ENCODE measurements around the gene AIM2. TPM values are rescaled to one million over a fixed set of nuclear protein-coding genes. Genes with fewer than 3 reads are reported as not detected.

The AIM2 gene, protein sequence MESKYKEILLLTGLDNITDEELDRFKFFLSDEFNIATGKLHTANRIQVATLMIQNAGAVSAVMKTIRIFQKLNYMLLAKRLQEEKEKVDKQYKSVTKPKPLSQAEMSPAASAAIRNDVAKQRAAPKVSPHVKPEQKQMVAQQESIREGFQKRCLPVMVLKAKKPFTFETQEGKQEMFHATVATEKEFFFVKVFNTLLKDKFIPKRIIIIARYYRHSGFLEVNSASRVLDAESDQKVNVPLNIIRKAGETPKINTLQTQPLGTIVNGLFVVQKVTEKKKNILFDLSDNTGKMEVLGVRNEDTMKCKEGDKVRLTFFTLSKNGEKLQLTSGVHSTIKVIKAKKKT
- polyA plus RNA-seq (0.09 to 0.33 TPM (median 0.17 TPM) in 3 replicates), polyA minus RNA-seq (0.26 to 0.35 TPM in 2 of 3 replicates, not detected in the other)
- not detected for polyA plus RNA-seq (2011; ENCODE audit: low read depth)
- 0.19 and 0.30 TPM in 2 replicates for polyA plus RNA-seq (2011; cell fraction: cytosol; rRNA removed)
- polyA plus RNA-seq (2011; cell fraction: nucleus; rRNA removed): 0.19 and 0.24 TPM in 2 replicates
- polyA plus RNA-seq (2012; ENCODE audit: low replicate concordance): 0.16 TPM in 1 of 2 replicates, not detected in the other
- polyA minus RNA-seq (2011; cell fraction: cytosol; rRNA and poly(A)+ RNA removed): not detected
- not detected in 2 replicates for polyA minus RNA-seq (2011; cell fraction: nucleus; rRNA and poly(A)+ RNA removed)

- Histone ChIP-seq H3K27ac (ENCODE audit: control insufficient read depth, insufficient read depth, low read length) (no peak within 1 kb of the TSS), H3K9me1 (ENCODE audit: control insufficient read depth, extremely low read depth, insufficient read depth, low read length) (no peaks in the 10 kb centered on the region), H3K4me1 (ENCODE audit: control insufficient read depth, extremely low read depth, insufficient read depth, low read length) (no peaks in the 10 kb centered on the region), H3K27me3 (ENCODE audit: control insufficient read depth, extremely low read depth, insufficient read depth, low read length) (no peaks in the 10 kb centered on the region), H3K79me2 (ENCODE audit: control insufficient read depth, insufficient read depth, low read length) (no peaks in the 10 kb centered on the region), H3K4me3 (ENCODE audit: control insufficient read depth in 2 of 3, extremely low read depth in 1 of 3, insufficient read depth in 2 of 3, low read depth in 1 of 3, low read length in 3 of 3) (no peak within 1 kb of the TSS), H3K9ac (ENCODE audit: control insufficient read depth, extremely low read depth, insufficient read depth, low read length) (no peak within 1 kb of the TSS), H2AFZ (ENCODE audit: control insufficient read depth, low read length) (no peak within 1 kb of the TSS), H4K20me1 (ENCODE audit: control insufficient read depth, extremely low read depth, insufficient read depth, low read length) (no peaks in the 10 kb centered on the region), H3K4me2 (ENCODE audit: control insufficient read depth, extremely low read depth, insufficient read depth, low read depth, low read length) (no peak within 1 kb of the TSS), H3K9me3 (ENCODE audit: control insufficient read depth, low read depth, low read length) (no peaks in the 10 kb centered on the region), H3K36me3 (ENCODE audit: control insufficient read depth in 2 of 2, extremely low read depth in 1 of 2, insufficient read depth in 2 of 2, low read length in 2 of 2) (no peaks in the 10 kb centered on the region)
- dilution Hi-C loops (cut with MboI; ENCODE audit: extremely low pct_ligation_motif_present, low sequenced_read_pairs): no loop called here
- TF ChIP-seq, protein P1, sequence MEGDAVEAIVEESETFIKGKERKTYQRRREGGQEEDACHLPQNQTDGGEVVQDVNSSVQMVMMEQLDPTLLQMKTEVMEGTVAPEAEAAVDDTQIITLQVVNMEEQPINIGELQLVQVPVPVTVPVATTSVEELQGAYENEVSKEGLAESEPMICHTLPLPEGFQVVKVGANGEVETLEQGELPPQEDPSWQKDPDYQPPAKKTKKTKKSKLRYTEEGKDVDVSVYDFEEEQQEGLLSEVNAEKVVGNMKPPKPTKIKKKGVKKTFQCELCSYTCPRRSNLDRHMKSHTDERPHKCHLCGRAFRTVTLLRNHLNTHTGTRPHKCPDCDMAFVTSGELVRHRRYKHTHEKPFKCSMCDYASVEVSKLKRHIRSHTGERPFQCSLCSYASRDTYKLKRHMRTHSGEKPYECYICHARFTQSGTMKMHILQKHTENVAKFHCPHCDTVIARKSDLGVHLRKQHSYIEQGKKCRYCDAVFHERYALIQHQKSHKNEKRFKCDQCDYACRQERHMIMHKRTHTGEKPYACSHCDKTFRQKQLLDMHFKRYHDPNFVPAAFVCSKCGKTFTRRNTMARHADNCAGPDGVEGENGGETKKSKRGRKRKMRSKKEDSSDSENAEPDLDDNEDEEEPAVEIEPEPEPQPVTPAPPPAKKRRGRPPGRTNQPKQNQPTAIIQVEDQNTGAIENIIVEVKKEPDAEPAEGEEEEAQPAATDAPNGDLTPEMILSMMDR (optimal IDR thresholded peaks at IDR 0.05 in 1 of 3, IDR thresholded peaks at IDR 0.05 in 1 of 3, conservative IDR thresholded peaks at IDR 0.05 in 1 of 3; ENCODE audit: extremely low read depth in 1 of 3, insufficient read depth in 2 of 3, low read length in 3 of 3): no peak
- no peak for TF ChIP-seq EZH2 (IDR thresholded peaks at IDR 0.05; ENCODE audit: low read length)
- DNase-seq (ENCODE audit: low read depth, low spot score) (no peak), FAIRE-seq (no peak)
Measured at GRCh38 chr1:159076438-159077119, at the start of gene AIM2. Gene AIM2 (minus strand): TSS chr1:159076766. CDS start chr1:159073499, 3,267 bp downstream.

DNA sequence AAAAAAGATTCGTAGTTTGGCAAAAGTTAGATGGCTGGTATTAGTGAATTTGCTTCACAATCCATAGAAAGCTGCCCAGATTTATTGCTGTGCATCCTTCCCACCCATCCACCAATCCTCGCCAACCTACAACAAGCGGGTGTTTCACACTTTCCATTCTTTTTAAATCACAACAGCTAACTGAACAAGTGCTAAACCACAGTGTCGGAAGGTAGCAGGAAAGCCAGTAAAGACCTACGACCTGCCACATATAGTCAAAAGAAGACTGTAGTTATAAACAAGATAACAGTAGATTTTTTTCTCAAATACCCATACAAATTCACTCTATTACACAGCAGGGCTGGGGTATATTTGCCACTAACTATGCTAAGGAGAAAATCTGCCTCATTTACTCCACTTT, 47.0 kb upstream of the AIM2 start:
- H3K4me2 ChIP-seq (ENCODE audit: control insufficient read depth, extremely low read depth, insufficient read depth, low read depth, low read length): no peak overlapping the region
- FAIRE-seq (no peak), DNase-seq (ENCODE audit: low read depth, low spot score) (no peak)
- no peak overlapping the region for H3K4me3 ChIP-seq (ENCODE audit: control insufficient read depth in 2 of 3, extremely low read depth in 1 of 3, insufficient read depth in 2 of 3, low read depth in 1 of 3, low read length in 3 of 3)
- no peaks in the 10 kb centered on the region for H3K4me1 ChIP-seq (ENCODE audit: control insufficient read depth, extremely low read depth, insufficient read depth, low read length)
- H3K9ac ChIP-seq (ENCODE audit: control insufficient read depth, extremely low read depth, insufficient read depth, low read length): no peak overlapping the region
- no peaks in the 10 kb centered on the region for H3K9me1 ChIP-seq (ENCODE audit: control insufficient read depth, extremely low read depth, insufficient read depth, low read length)
- no peaks in the 10 kb centered on the region for H3K9me3 ChIP-seq (ENCODE audit: control insufficient read depth, low read depth, low read length)
- TF ChIP-seq, protein P1 (optimal IDR thresholded peaks at IDR 0.05 in 1 of 3, IDR thresholded peaks at IDR 0.05 in 1 of 3, conservative IDR thresholded peaks at IDR 0.05 in 1 of 3; ENCODE audit: extremely low read depth in 1 of 3, insufficient read depth in 2 of 3, low read length in 3 of 3): no peak
- no peak for TF ChIP-seq EZH2 (IDR thresholded peaks at IDR 0.05; ENCODE audit: low read length)
- dilution Hi-C loops (cut with MboI; ENCODE audit: extremely low pct_ligation_motif_present, low sequenced_read_pairs): no loop called here
- H4K20me1 ChIP-seq (ENCODE audit: control insufficient read depth, extremely low read depth, insufficient read depth, low read length): no peaks in the 10 kb centered on the region
- H3K27me3 ChIP-seq (ENCODE audit: control insufficient read depth, extremely low read depth, insufficient read depth, low read length): no peaks in the 10 kb centered on the region
- H3K27ac ChIP-seq (ENCODE audit: control insufficient read depth, insufficient read depth, low read length): no peak overlapping the region
- H2AFZ ChIP-seq (ENCODE audit: control insufficient read depth, low read length): no peak overlapping the region
- no peaks in the 10 kb centered on the region for H3K36me3 ChIP-seq (ENCODE audit: control insufficient read depth in 2 of 2, extremely low read depth in 1 of 2, insufficient read depth in 2 of 2, low read length in 2 of 2)
- H3K79me2 ChIP-seq (ENCODE audit: control insufficient read depth, insufficient read depth, low read length): no peaks in the 10 kb centered on the region
